GM12892 (cell line): ENCODE data around the gene ADGRL2.

Experiments
- POLR2A ChIP-seq: IDR thresholded peaks from 2 replicates; pipeline ENCODE4 v1.6.1; 2011; ENCODE audit warnings: low read depth, low read length, control low read depth
- TAF1 ChIP-seq: IDR thresholded peaks from 2 replicates; pipeline ENCODE4 v1.6.1; 2011; ENCODE audit warnings: low read depth, mild to moderate bottlenecking, control low read depth, low read length, borderline replicate concordance

DNA sequence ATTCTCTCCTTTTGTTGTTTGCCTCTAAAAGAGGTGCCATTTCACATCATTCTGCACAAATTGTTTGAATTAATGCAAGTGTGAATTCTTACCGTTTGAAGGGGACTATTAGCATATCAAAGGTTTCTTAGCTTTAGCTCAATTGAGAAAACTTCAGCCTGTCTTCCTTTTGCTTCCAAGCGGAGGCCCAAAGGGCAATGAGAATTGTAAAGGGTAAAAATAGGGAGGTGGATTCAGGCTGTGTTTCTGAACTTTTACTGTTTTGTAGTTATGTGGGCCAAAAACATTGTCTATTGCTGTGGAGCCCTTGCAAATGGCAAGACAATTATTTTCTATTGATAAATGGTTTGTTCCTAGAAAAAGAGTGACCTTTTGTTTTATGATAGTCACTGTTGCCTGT lies 3.6 kb downstream of the ADGRL2 start:
- TF ChIP-seq TAF1: no peak
- no peak for TF ChIP-seq POLR2A
